Parathyroid adenoma (tissue), 2 donors: ENCODE results near the gene SRP68.

ENCODE experiments used
- H2AFZ ChIP-seq: fragments of 300-600 bp; sonication (generic); one replicate; pipeline ENCODE4 v1.7.0; 2017; ENCODE audit warnings: antibody characterized with exemption, mild to moderate bottlenecking
- H3K27ac ChIP-seq: fragments of 300-600 bp; sonication (generic); one replicate; pipeline ENCODE4 v1.7.0; 2017
- H3K27me3 ChIP-seq: fragments of 300-600 bp; sonication (generic); one replicate; pipeline ENCODE4 v1.7.0; 2017; ENCODE audit warnings: low read length; ENCODE audit not compliant: control insufficient read depth, insufficient read depth
- H3K36me3 ChIP-seq: fragments of 300-600 bp; sonication (generic); one replicate; pipeline ENCODE4 v1.7.0; 2017; ENCODE audit warnings: low read length; ENCODE audit not compliant: control insufficient read depth, insufficient read depth
- H3K4me1 ChIP-seq: fragments of 300-600 bp; sonication (generic); one replicate; pipeline ENCODE4 v1.7.0; 2017; ENCODE audit warnings: control low read depth
- H3K4me2 ChIP-seq: fragments of 300-600 bp; sonication (generic); one replicate; pipeline ENCODE4 v1.7.0; 2017; ENCODE audit warnings: low read length
- H3K4me3 ChIP-seq: fragments of 300-600 bp; sonication (generic); one replicate; pipeline ENCODE4 v1.7.0; 2017; ENCODE audit warnings: low read depth, low read length
- H3K79me2 ChIP-seq: fragments of 300-600 bp; sonication (generic); one replicate; pipeline ENCODE4 v1.7.0; 2017; ENCODE audit warnings: control low read depth
- H3K9ac ChIP-seq: fragments of 300-600 bp; sonication (generic); one replicate; pipeline ENCODE4 v1.7.0; 2017; ENCODE audit warnings: mild to moderate bottlenecking
- H3K9me3 ChIP-seq: fragments of 300-600 bp; sonication (generic); one replicate; pipeline ENCODE4 v1.7.0; 2017; ENCODE audit warnings: low read length; ENCODE audit not compliant: control insufficient read depth
- CTCF ChIP-seq: fragments of 300-600 bp; sonication (generic); IDR thresholded peaks from one replicate; pipeline ENCODE4 v1.7.0; 2017; ENCODE audit warnings: antibody characterized with exemption, mild to moderate bottlenecking
- donor health status: primary hyperparathyroidism.

SRP68 gene

GRCh38 chr17:76115138-76115754 is 42.9 kb upstream of the SRP68 start:
- Histone ChIP-seq H3K4me3 (no peak overlapping the region), H2AFZ (no peak overlapping the region), H3K79me2 (no peaks in the 10 kb centered on the region), H3K27me3 (no peaks in the 10 kb centered on the region), H3K36me3 (no peaks in the 10 kb centered on the region), H3K9me3 (no peaks in the 10 kb centered on the region), H3K27ac (no peak overlapping the region), H3K9ac (no peak overlapping the region), H3K4me2 (no peak overlapping the region), H3K4me1 (no peaks in the 10 kb centered on the region)
- no peak for TF ChIP-seq CTCF

- Histone ChIP-seq H2AFZ (no peak overlapping the region), H3K36me3 (no peaks in the 10 kb centered on the region), H3K27me3 (no peaks in the 10 kb centered on the region)
Measured at GRCh38 chr17:76111956-76112355, 39.6 kb upstream of the SRP68 start.

DNA sequence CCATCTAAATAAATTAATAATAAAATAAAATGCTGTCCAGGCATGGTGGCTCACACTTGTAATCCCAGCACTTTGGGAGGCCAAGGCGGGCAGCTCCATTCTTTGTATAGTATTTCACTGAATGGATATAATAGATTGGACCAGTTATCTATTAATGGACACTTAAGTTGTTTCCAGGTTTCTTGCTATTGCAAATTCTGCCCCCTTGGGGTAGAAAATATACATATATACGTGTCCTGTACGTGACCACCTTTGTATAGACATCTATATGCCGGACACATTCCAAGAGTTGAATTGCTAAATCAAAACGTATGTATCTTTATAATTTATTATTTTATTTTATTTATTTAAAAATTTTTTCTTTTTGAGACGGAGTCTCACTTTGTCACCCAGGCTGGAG is 35.2 kb upstream of the SRP68 start:
- no peak overlapping the region for H3K4me2 ChIP-seq
- H3K4me1 ChIP-seq: no peaks in the 10 kb centered on the region
- H3K9ac ChIP-seq: no peak overlapping the region
- H3K79me2 ChIP-seq: peaks cover 6% of the 10 kb centered on the region
- no peaks in the 10 kb centered on the region for H3K27me3 ChIP-seq
- no peaks in the 10 kb centered on the region for H3K36me3 ChIP-seq
- no peak overlapping the region for H2AFZ ChIP-seq
- no peak overlapping the region for H3K4me3 ChIP-seq
- no peak for TF ChIP-seq CTCF
- H3K27ac ChIP-seq: no peak overlapping the region
- no peaks in the 10 kb centered on the region for H3K9me3 ChIP-seq

More at GRCh38 chr17:76111956-76112355, 39.6 kb upstream of the SRP68 start:
- no peak overlapping the region for H3K27ac ChIP-seq
- TF ChIP-seq CTCF: no peak
- H3K4me2 ChIP-seq: no peak overlapping the region
- H3K9ac ChIP-seq: no peak overlapping the region
- H3K4me1 ChIP-seq: no peaks in the 10 kb centered on the region
- no peaks in the 10 kb centered on the region for H3K79me2 ChIP-seq
- H3K9me3 ChIP-seq: no peaks in the 10 kb centered on the region
- H3K4me3 ChIP-seq: no peak overlapping the region

- no peak for TF ChIP-seq CTCF
Measured at GRCh38 chr17:76106703-76107102, 34.4 kb upstream of the SRP68 start.

GRCh38 chr17:76104896-76105231 is 32.5 kb upstream of the SRP68 start:
- no peak overlapping the region for H3K9ac ChIP-seq
- no peak overlapping the region for H3K4me2 ChIP-seq
- H3K36me3 ChIP-seq: no peaks in the 10 kb centered on the region
- TF ChIP-seq CTCF: no peak
- no peak overlapping the region for H3K27ac ChIP-seq
- peaks cover 9% of the 10 kb centered on the region for H3K79me2 ChIP-seq
- H2AFZ ChIP-seq: peak overlapping the region; percentile 39
- no peaks in the 10 kb centered on the region for H3K4me1 ChIP-seq
- H3K4me3 ChIP-seq: no peak overlapping the region
- H3K9me3 ChIP-seq: no peaks in the 10 kb centered on the region
- H3K27me3 ChIP-seq: no peaks in the 10 kb centered on the region

More at GRCh38 chr17:76106703-76107102, 34.4 kb upstream of the SRP68 start:
- Histone ChIP-seq H3K27ac (no peak overlapping the region), H3K9ac (no peak overlapping the region), H3K79me2 (peaks cover 6% of the 10 kb centered on the region), H2AFZ (peak overlapping the region; percentile 45), H3K27me3 (no peaks in the 10 kb centered on the region), H3K9me3 (no peaks in the 10 kb centered on the region), H3K4me1 (no peaks in the 10 kb centered on the region), H3K4me2 (no peak overlapping the region), H3K4me3 (no peak overlapping the region), H3K36me3 (no peaks in the 10 kb centered on the region)
